Measurements from ENCODE around the gene TSPAN31.

The TSPAN31 gene

GRCh38 chr12:57738661-57739237 lies 6.1 kb upstream of the TSPAN31 start, which contains the start of gene AGAP2 (continued):
- TF ChIP-seq ZBTB26 (tag by site-specific recombination; optimal IDR thresholded peaks at IDR 0.05): peak; percentile 20
- no peak for TF ChIP-seq ZNF768 (tag by site-specific recombination; IDR thresholded peaks at IDR 0.05)
- TF ChIP-seq ZFP69B (tag by site-specific recombination; IDR thresholded peaks at IDR 0.05): peak; percentile 70; the same call in 1 of the 2 replicates
- TF ChIP-seq ZNF155 (tag by site-specific recombination; IDR thresholded peaks at IDR 0.05): no peak
- TF ChIP-seq ZIC2 (tag by site-specific recombination; IDR thresholded peaks at IDR 0.05): no peak
- no peak for TF ChIP-seq ZNF654 (tag by site-specific recombination; IDR thresholded peaks at IDR 0.05; ENCODE audit: low read depth)
- TF ChIP-seq ZNF426 (tag by site-specific recombination; IDR thresholded peaks at IDR 0.05): no peak
- no peak for TF ChIP-seq ZNF423 (tag by site-specific recombination; IDR thresholded peaks at IDR 0.05)
- TF ChIP-seq ZBTB7A (tag by site-specific recombination; IDR thresholded peaks at IDR 0.05; ENCODE audit: low read depth): peak; percentile 56; the same call in 1 of the 2 replicates
- TF ChIP-seq ZNF416 (tag by site-specific recombination; IDR thresholded peaks at IDR 0.05): no peak
- no peak for TF ChIP-seq ZNF18 (tag by site-specific recombination; IDR thresholded peaks at IDR 0.05)
- TF ChIP-seq ZNF211 (tag by site-specific recombination; IDR thresholded peaks at IDR 0.05; ENCODE audit: low read depth): no peak
- TF ChIP-seq ZNF184 (tag by site-specific recombination; IDR thresholded peaks at IDR 0.05): no peak
- TF ChIP-seq ZNF341 (tag by site-specific recombination; IDR thresholded peaks at IDR 0.05; ENCODE audit: low read depth): no peak
- no peak for TF ChIP-seq GLI2 (tag by site-specific recombination; IDR thresholded peaks at IDR 0.05; ENCODE audit: borderline replicate concordance, low read depth)
- TF ChIP-seq BCL11A (tag by site-specific recombination; IDR thresholded peaks at IDR 0.05; ENCODE audit: low read depth): no peak
- TF ChIP-seq PRDM1 (tag by site-specific recombination; IDR thresholded peaks at IDR 0.05): no peak
- TF ChIP-seq ZBTB48 (tag by site-specific recombination; IDR thresholded peaks at IDR 0.05): no peak
- no peak for TF ChIP-seq PRDM4 (tag by site-specific recombination; IDR thresholded peaks at IDR 0.05)
- TF ChIP-seq ZBTB44 (tag by site-specific recombination; IDR thresholded peaks at IDR 0.05): 0 out of 2 replicates have a peak, but pooled peaks have one; percentile 57
- TF ChIP-seq ZNF10 (tag by site-specific recombination; IDR thresholded peaks at IDR 0.05): no peak
- TF ChIP-seq ZBTB8A (tag by site-specific recombination; IDR thresholded peaks at IDR 0.05): peak; percentile 32; the same call in 1 of the 2 replicates
- TF ChIP-seq ZNF26 (tag by site-specific recombination; IDR thresholded peaks at IDR 0.05): no peak
- TF ChIP-seq ZNF391 (tag by site-specific recombination; IDR thresholded peaks at IDR 0.05; ENCODE audit: borderline replicate concordance, low read depth): peak; percentile 56; the same call in 1 of the 2 replicates
- TF ChIP-seq TCF7L2 (IDR thresholded peaks at IDR 0.05; ENCODE audit: borderline replicate concordance, low read depth, low read length): no peak
- TF ChIP-seq ZNF133 (tag by site-specific recombination; IDR thresholded peaks at IDR 0.05): no peak
- peak; percentile 51 for TF ChIP-seq ZBTB10 (tag by site-specific recombination; IDR thresholded peaks at IDR 0.05)
